CD4-positive, alpha-beta memory T cell (primary cell): ENCODE data around the gene MYO18B. TPM values are rescaled to one million over a fixed set of nuclear protein-coding genes. Genes with fewer than 3 reads are reported as not detected.

ENCODE experiments used
- CTCF ChIA-PET: fragments of 350-600 bp; sonication (Branson Sonifier 250); formaldehyde crosslinking; loops from one replicate; lab custom pipeline; 2021; ENCODE audit warnings: inconsistent platforms; ENCODE audit not compliant: partially characterized antibody; lab: Charles Lee
- POLR2A ChIA-PET: fragments of 350-600 bp; sonication (Branson Sonifier 250); formaldehyde crosslinking; loops from one replicate; lab custom pipeline; 2021; ENCODE audit not compliant: partially characterized antibody; lab: Charles Lee
- DNase-seq, 5 donors: peaks; one replicate each; pipeline versions ENCODE4 v3.0.0 to v3.0.0-alpha.2; 2020 to 2022; ENCODE audit warnings: mixed read lengths in 1 of 5
- H3K27ac ChIP-seq: one replicate; pipeline ENCODE4 v1.7.0; 2013; ENCODE audit warnings: low read depth, low read length
- H3K27me3 ChIP-seq: 2 replicates; pipeline ENCODE4 v1.7.0; 2013; ENCODE audit warnings: mild to moderate bottlenecking, low read length, moderate library complexity; ENCODE audit not compliant: insufficient read depth
- H3K36me3 ChIP-seq: 2 replicates; pipeline ENCODE4 v1.7.0; 2013; ENCODE audit warnings: mild to moderate bottlenecking, low read length, moderate library complexity; ENCODE audit not compliant: insufficient read depth
- H3K4me1 ChIP-seq: 2 replicates; pipeline ENCODE4 v1.7.0; 2013; ENCODE audit warnings: mild to moderate bottlenecking, low read length, moderate library complexity; ENCODE audit not compliant: insufficient read depth
- H3K4me3 ChIP-seq, 2 donors: one replicate each; pipeline ENCODE4 v1.7.0; 2013; ENCODE audit warnings: low read length in 2 of 2, mild to moderate bottlenecking in 1 of 2
- H3K9me3 ChIP-seq, 2 donors: one replicate each; pipeline ENCODE4 v1.7.0; 2013; ENCODE audit warnings: low read length in 2 of 2, control low read depth in 1 of 2; ENCODE audit not compliant: control insufficient read depth in 1 of 2
- H3K27ac Mint-ChIP-seq, 7 donors: one replicate each; pipeline ENCODE4 v1.8.0; 2020 to 2021; ENCODE audit warnings: mixed read lengths in 7 of 7, mild to moderate bottlenecking in 6 of 7, inconsistent platforms in 3 of 7, moderate library complexity in 3 of 7
- H3K27me3 Mint-ChIP-seq, 2 donors: one replicate each; pipeline ENCODE4 v1.8.0; 2020 to 2021; ENCODE audit warnings: mixed read lengths in 2 of 2
- H3K36me3 Mint-ChIP-seq, 2 donors: one replicate each; pipeline ENCODE4 v1.8.0; 2020 to 2021; ENCODE audit warnings: mixed read lengths in 2 of 2, inconsistent platforms in 1 of 2, mild to moderate bottlenecking in 1 of 2
- H3K4me1 Mint-ChIP-seq, 4 donors: one replicate each; pipeline ENCODE4 v1.8.0; 2020 to 2021; ENCODE audit warnings: mixed read lengths in 4 of 4, mild to moderate bottlenecking in 1 of 4
- H3K4me3 Mint-ChIP-seq, 8 donors: one replicate each; pipeline ENCODE4 v1.8.0; 2020 to 2021; ENCODE audit warnings: mixed read lengths in 8 of 8, mild to moderate bottlenecking in 7 of 8, moderate library complexity in 6 of 8, inconsistent platforms in 3 of 8
- H3K9me3 Mint-ChIP-seq, 8 donors: one replicate each; pipeline ENCODE4 v1.8.0; 2020 to 2021; ENCODE audit warnings: mixed read lengths in 8 of 8, mild to moderate bottlenecking in 5 of 8, inconsistent platforms in 3 of 8, moderate library complexity in 1 of 8
- intact Hi-C: fragments of 100-400 bp; cut with micrococcal nuclease; formaldehyde crosslinking; loops from one replicate; pipeline ENCODE4 v1.15.1; 2023
- polyA plus RNA-seq, 2 donors: library from polyadenylated mRNA; unstranded; fragments of 300-500 nt; fragmentation: Illumina TruSeq; gene quantifications; one replicate each; pipeline ENCODE4 v1.2.3, GENCODE V29; 2021
- total RNA-seq, 2 experiments: library from RNA; stranded (reverse); gene quantifications; one replicate each; pipeline ENCODE4 v1.2.3, GENCODE V29; 2021

Gene MYO18B
- total and polyA plus RNA-seq, 4 experiments from 2014 or later: 0.02 to 0.26 (median 0.19) TPM; not detected in 1

- Mint-ChIP-seq H3K9me3 (peaks cover 0 to 5% (median 1%) of the 10 kb centered on the region in 8 donors), H3K4me1 (no peaks in the 10 kb centered on the region), H3K27me3 (peaks cover 3 to 4% of the 10 kb centered on the region in 2 donors), H3K36me3 (no peaks in the 10 kb centered on the region), H3K27ac (no peak overlapping the region), H3K4me3 (no peak overlapping the region)
- no peak overlapping the region for H3K27ac ChIP-seq
- intact Hi-C loops: no loop called here
- H3K4me3 ChIP-seq: no peak overlapping the region
- ChIA-PET CTCF (no interaction called here), POLR2A (no interaction called here)
- H3K36me3 ChIP-seq: no peaks in the 10 kb centered on the region
- no peaks in the 10 kb centered on the region for H3K9me3 ChIP-seq
- no peaks in the 10 kb centered on the region for H3K4me1 ChIP-seq
- no peaks in the 10 kb centered on the region for H3K27me3 ChIP-seq
- DNase-seq: no peak
Observed at GRCh38 chr22:25908212-25908611, 166.2 kb downstream of the MYO18B start.

GRCh38 chr22:25908755-25909154 lies 166.8 kb downstream of the MYO18B start:
- no peak overlapping the region for H3K4me3 ChIP-seq
- no peaks in the 10 kb centered on the region for H3K27me3 ChIP-seq
- CTCF ChIA-PET: no interaction called here
- H3K36me3 ChIP-seq: no peaks in the 10 kb centered on the region
- no peaks in the 10 kb centered on the region for H3K36me3 Mint-ChIP-seq
- H3K27me3 Mint-ChIP-seq: peaks cover 3 to 4% of the 10 kb centered on the region in 2 donors
- no peak for DNase-seq
- no peak overlapping the region for H3K27ac ChIP-seq
- H3K27ac Mint-ChIP-seq: no peak overlapping the region
- H3K9me3 ChIP-seq: no peaks in the 10 kb centered on the region
- H3K4me3 Mint-ChIP-seq: no peak overlapping the region
- intact Hi-C loops: no loop called here
- H3K9me3 Mint-ChIP-seq: peaks cover 0 to 5% (median 1%) of the 10 kb centered on the region in 8 donors
- H3K4me1 Mint-ChIP-seq: no peaks in the 10 kb centered on the region
- no peaks in the 10 kb centered on the region for H3K4me1 ChIP-seq
- POLR2A ChIA-PET: no interaction called here

DNA sequence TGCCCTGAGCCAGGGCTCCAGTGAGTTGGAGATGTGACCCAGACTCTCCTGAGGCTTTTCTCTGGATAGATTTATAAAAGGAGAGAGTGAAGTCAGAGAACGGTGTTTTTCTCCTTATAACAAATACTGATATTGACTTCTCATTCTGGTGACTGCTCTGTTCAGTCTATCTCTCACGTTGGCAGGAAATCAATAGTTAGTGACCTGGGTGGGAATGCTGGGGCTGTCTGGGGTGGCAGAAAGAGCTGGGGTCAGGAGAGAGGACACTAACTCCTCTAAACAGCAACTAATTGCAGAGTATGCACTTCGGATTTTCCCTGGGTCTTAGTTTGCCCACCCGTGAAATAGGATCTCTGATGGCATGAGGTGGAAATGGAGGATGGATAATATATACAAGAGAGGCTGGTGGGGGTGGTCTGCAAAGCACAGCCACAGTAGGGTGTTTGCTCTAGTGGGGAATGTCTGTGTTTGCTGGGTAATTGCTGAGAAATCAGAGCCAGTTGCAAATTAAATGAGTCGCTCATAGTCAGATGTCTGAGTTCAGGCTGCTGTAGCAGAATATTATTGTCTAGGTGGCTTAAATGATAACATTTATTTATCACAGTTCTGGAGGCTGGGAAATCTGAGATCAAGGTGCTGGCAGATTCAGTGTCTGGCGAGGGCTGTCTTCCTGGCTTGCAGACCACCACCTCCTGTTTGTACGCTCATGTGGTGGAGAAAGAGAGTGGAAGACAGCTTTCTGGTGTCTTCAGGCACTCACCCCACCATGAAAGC lies 167.8 kb downstream of the MYO18B start:
- no peak overlapping the region for H3K27ac Mint-ChIP-seq
- no peak for DNase-seq
- H3K4me3 Mint-ChIP-seq: no peak overlapping the region
- H3K27ac ChIP-seq: no peak overlapping the region
- POLR2A ChIA-PET: no interaction called here
- peaks cover 0 to 1% of the 10 kb centered on the region in 2 donors for H3K27me3 Mint-ChIP-seq
- peaks cover 0 to 5% (median 1%) of the 10 kb centered on the region in 8 donors for H3K9me3 Mint-ChIP-seq
- CTCF ChIA-PET: no interaction called here
- H3K4me1 Mint-ChIP-seq: no peaks in the 10 kb centered on the region
- no peaks in the 10 kb centered on the region for H3K4me1 ChIP-seq
- intact Hi-C loops: no loop called here
- no peaks in the 10 kb centered on the region for H3K9me3 ChIP-seq
- no peaks in the 10 kb centered on the region for H3K36me3 Mint-ChIP-seq
- no peak overlapping the region for H3K4me3 ChIP-seq
- H3K36me3 ChIP-seq: no peaks in the 10 kb centered on the region
- H3K27me3 ChIP-seq: no peaks in the 10 kb centered on the region

DNA sequence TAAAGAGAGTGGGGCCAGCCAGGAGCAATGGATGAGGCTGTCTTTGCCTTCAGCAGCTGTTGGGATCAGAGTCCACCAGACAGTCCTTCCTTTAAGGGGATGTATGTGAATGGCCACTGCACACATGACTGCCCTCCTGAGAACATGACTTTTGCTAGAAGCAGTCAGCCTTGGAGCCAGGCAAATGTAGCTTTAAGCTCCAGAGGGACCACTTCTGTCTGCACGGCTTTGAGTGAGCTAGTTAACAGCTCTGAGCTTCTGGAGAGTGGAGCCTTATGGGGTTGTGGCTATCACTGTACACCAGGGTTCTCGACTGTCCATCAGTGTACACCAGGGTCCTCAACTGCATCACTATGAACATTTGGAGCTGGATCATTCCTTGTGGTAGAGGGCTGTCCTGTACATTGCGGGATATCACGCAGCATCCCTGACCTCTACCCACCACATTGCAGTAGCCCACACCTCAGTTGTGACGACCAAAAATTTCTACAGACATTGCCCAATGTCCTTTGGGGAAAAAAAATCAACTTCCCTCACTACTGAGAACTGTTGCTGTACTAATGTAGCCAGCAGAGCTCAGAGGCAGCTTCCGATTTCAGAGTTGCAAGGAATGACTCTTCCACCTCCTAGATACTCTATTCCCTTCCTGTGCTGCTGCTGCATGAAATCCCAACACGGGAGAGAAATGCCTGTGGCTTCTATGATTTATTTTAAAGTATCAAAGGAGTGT lies 169.4 kb downstream of the MYO18B start:
- Histone ChIP-seq H3K27me3 (no peaks in the 10 kb centered on the region), H3K4me1 (no peaks in the 10 kb centered on the region), H3K4me3 (no peak overlapping the region), H3K36me3 (no peaks in the 10 kb centered on the region), H3K27ac (no peak overlapping the region), H3K9me3 (no peaks in the 10 kb centered on the region)
- Mint-ChIP-seq H3K9me3 (peaks cover 0 to 4% (median under 1%) of the 10 kb centered on the region in 8 donors), H3K4me1 (no peaks in the 10 kb centered on the region), H3K36me3 (no peaks in the 10 kb centered on the region), H3K27me3 (peaks cover 1 to 5% of the 10 kb centered on the region in 2 donors), H3K4me3 (no peak overlapping the region), H3K27ac (no peak overlapping the region)
- POLR2A ChIA-PET: no interaction called here
- CTCF ChIA-PET: no interaction called here
- DNase-seq: no peak
- intact Hi-C loops: no loop called here

DNA sequence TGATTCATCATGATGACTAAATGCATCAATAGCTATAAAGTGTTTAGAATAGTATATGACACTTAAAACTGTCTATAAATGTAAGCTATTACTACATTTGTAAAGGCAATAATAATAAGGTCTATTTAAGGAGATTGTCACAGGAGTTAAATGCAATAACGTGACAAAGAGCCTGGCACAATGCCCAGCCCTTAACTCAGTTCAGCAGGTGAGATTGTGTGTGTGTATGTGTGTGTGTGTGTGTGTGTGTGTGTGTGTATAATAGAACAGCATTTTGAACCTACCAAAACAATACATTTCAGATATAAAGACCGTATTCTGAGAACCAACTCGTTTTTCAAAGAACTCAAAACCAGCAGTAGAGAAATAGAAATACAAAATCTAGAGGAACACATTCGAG lies 177.5 kb downstream of the MYO18B start:
- Mint-ChIP-seq H3K4me3 (no peak overlapping the region), H3K27ac (no peak overlapping the region), H3K36me3 (no peaks in the 10 kb centered on the region), H3K27me3 (peaks cover 10 to 21% of the 10 kb centered on the region in 2 donors), H3K9me3 (peaks cover 0 to 17% (median 9%) of the 10 kb centered on the region in 8 donors), H3K4me1 (no peaks in the 10 kb centered on the region)
- no peak for DNase-seq
- Histone ChIP-seq H3K27me3 (no peaks in the 10 kb centered on the region), H3K27ac (no peak overlapping the region), H3K36me3 (no peaks in the 10 kb centered on the region), H3K4me3 (no peak overlapping the region), H3K9me3 (no peaks in the 10 kb centered on the region), H3K4me1 (no peaks in the 10 kb centered on the region)
- ChIA-PET CTCF (no interaction called here), POLR2A (no interaction called here)
- intact Hi-C loops: no loop called here

GRCh38 chr22:25922141-25922540 lies 180.2 kb downstream of the MYO18B start:
- intact Hi-C loops: no loop called here
- Histone ChIP-seq H3K4me3 (no peak overlapping the region), H3K27me3 (no peaks in the 10 kb centered on the region), H3K4me1 (no peaks in the 10 kb centered on the region), H3K9me3 (no peaks in the 10 kb centered on the region), H3K36me3 (no peaks in the 10 kb centered on the region), H3K27ac (no peak overlapping the region)
- ChIA-PET CTCF (no interaction called here), POLR2A (no interaction called here)
- Mint-ChIP-seq H3K4me1 (no peaks in the 10 kb centered on the region), H3K27ac (no peak overlapping the region), H3K27me3 (peaks cover 12 to 18% of the 10 kb centered on the region in 2 donors), H3K9me3 (peaks cover 0 to 17% (median 8%) of the 10 kb centered on the region in 8 donors), H3K36me3 (no peaks in the 10 kb centered on the region), H3K4me3 (no peak overlapping the region)
- DNase-seq: no peak

- Mint-ChIP-seq H3K27me3 (peaks cover 10 to 18% of the 10 kb centered on the region in 2 donors), H3K4me1 (no peaks in the 10 kb centered on the region), H3K4me3 (no peak overlapping the region), H3K27ac (no peak overlapping the region), H3K9me3 (peaks cover 0 to 14% (median 3%) of the 10 kb centered on the region in 8 donors), H3K36me3 (no peaks in the 10 kb centered on the region)
- Histone ChIP-seq H3K27me3 (no peaks in the 10 kb centered on the region), H3K9me3 (no peaks in the 10 kb centered on the region), H3K4me1 (no peaks in the 10 kb centered on the region), H3K4me3 (no peak overlapping the region), H3K27ac (no peak overlapping the region), H3K36me3 (no peaks in the 10 kb centered on the region)
- ChIA-PET POLR2A (no interaction called here), CTCF (no interaction called here)
- no peak for DNase-seq
- intact Hi-C loops: no loop called here
Observed at GRCh38 chr22:25923914-25924313, 181.9 kb downstream of the MYO18B start.
